K562 (cell line): ENCODE data around the gene TBC1D17. TPM values are rescaled to one million over a fixed set of nuclear protein-coding genes. Genes with fewer than 3 reads are reported as not detected.
A peak's percentile ranks its signal among the peaks of the same experiment; 100 is the strongest.

Experiments
- ARID1B ChIP-seq: fragments of 450-650 bp; IDR thresholded peaks from 2 replicates; pipeline ENCODE4 v1.6.1; 2016; ENCODE audit warnings: antibody characterized with exemption, mild to moderate bottlenecking, inconsistent platforms
- ATF2 ChIP-seq: sonication (generic); formaldehyde crosslinking; IDR thresholded peaks from 2 replicates; pipeline ENCODE4 v1.8.1; 2022; ENCODE audit warnings: missing genetic modification reagents
- BCL6 ChIP-seq: fragments of 250-450 bp; sonication (Bioruptor Pico); IDR thresholded peaks from 2 replicates; pipeline ENCODE4 v1.4.0; 2020
- CREBBP ChIP-seq: IDR thresholded peaks from one replicate; pipeline ENCODE4 v1.6.1; 2012; ENCODE audit warnings: low read depth, mild to moderate bottlenecking, control low read depth, inconsistent platforms, low read length
- CREM ChIP-seq: IDR thresholded peaks from 2 replicates; pipeline ENCODE4 v1.6.1; 2014; ENCODE audit warnings: antibody characterized with exemption, low read depth
- EHMT2 ChIP-seq: fragments of 450-650 bp; IDR thresholded peaks from 2 replicates; pipeline ENCODE4 v1.6.1; 2018; ENCODE audit warnings: antibody characterized with exemption
- ETV1 ChIP-seq: fragments of 450-650 bp; conservative IDR thresholded peaks from 2 replicates; pipeline ENCODE4 v1.6.1; 2016; ENCODE audit warnings: missing genetic modification characterization, control low read depth, low read depth, missing compliant biosample characterization
- EWSR1 ChIP-seq: fragments of 450-650 bp; IDR thresholded peaks from 2 replicates; pipeline ENCODE4 v1.6.1; 2018; ENCODE audit warnings: borderline replicate concordance, mild to moderate bottlenecking, low read depth, moderate library complexity; ENCODE audit not compliant: partially characterized antibody
- FUS ChIP-seq: fragments of 200-400 bp; formaldehyde crosslinking; optimal IDR thresholded peaks from 2 replicates; pipeline ENCODE3; 2017; ENCODE audit warnings: low read depth, low read length
- GABPA ChIP-seq: fragments of 200-800 bp; sonication (Bioruptor generic); conservative IDR thresholded peaks from 2 replicates; pipeline ENCODE4 v1.6.1; 2016; ENCODE audit warnings: low read depth, missing genetic modification characterization, missing compliant biosample characterization
- HMGN3 ChIP-seq: IDR thresholded peaks from 2 replicates; pipeline ENCODE4 v1.6.1; 2011; ENCODE audit warnings: borderline replicate concordance, low read depth, mild to moderate bottlenecking, mixed read lengths, low read length; ENCODE audit not compliant: insufficient read length; ENCODE audit errors: extremely low read depth
- LCOR ChIP-seq: sonication (generic); formaldehyde crosslinking; IDR thresholded peaks from 2 replicates; pipeline ENCODE4 v1.8.0; 2022; ENCODE audit warnings: mild to moderate bottlenecking, missing genetic modification reagents
- MAFG ChIP-seq: fragments of 450-650 bp; conservative IDR thresholded peaks from 2 replicates; pipeline ENCODE4 v1.6.1; 2016; ENCODE audit warnings: missing genetic modification characterization, missing compliant biosample characterization
- NEUROD1 ChIP-seq: fragments of 150-350 bp; IDR thresholded peaks from 2 replicates; pipeline ENCODE4 v1.6.1; 2014; ENCODE audit warnings: borderline replicate concordance, low read length, low read depth; ENCODE audit not compliant: partially characterized antibody
- POLR2G ChIP-seq: fragments of 200-400 bp; formaldehyde crosslinking; IDR thresholded peaks from 2 replicates; pipeline ENCODE4 v1.6.1; 2017; ENCODE audit warnings: low read depth, mild to moderate bottlenecking, antibody characterized with exemption, low read length, moderate library complexity
- PURB ChIP-seq: sonication (generic); formaldehyde crosslinking; IDR thresholded peaks from 2 replicates; pipeline ENCODE4 v1.9.0; 2021; ENCODE audit warnings: low read depth, mild to moderate bottlenecking, missing genetic modification reagents
- RBFOX2 ChIP-seq: fragments of 200-400 bp; formaldehyde crosslinking; IDR thresholded peaks from 2 replicates; pipeline ENCODE4 v1.6.1; 2017; ENCODE audit warnings: low read depth, mild to moderate bottlenecking, low read length, moderate library complexity
- RNF2 ChIP-seq: sonication (generic); IDR thresholded peaks from 2 replicates; pipeline ENCODE4 v1.6.1; 2016
- SRF ChIP-seq, 2 experiments: fragments of 250-450, 450-650 bp in 1 of 2; sonication (Bioruptor Pico) in 1 of 2; sonication (generic) in 1 of 2; formaldehyde crosslinking; IDR thresholded peaks; 2 replicates each; pipeline versions ENCODE4 v1.5.0 to v1.5.1; 2020 to 2022; ENCODE audit warnings: mild to moderate bottlenecking in 1 of 2, missing genetic modification reagents in 1 of 2
- TCFL5 ChIP-seq: fragments of 250-450 bp; sonication (Bioruptor Pico); conservative IDR thresholded peaks from 2 replicates; pipeline ENCODE4 v1.6.1; 2021; ENCODE audit warnings: mild to moderate bottlenecking, moderate library complexity, matching md5 sums
- U2AF1 ChIP-seq: fragments of 200-400 bp; formaldehyde crosslinking; optimal IDR thresholded peaks from 2 replicates; pipeline ENCODE3; 2017; ENCODE audit warnings: mild to moderate bottlenecking, low read depth, low read length, moderate library complexity
- YY1 ChIP-seq, 3 experiments: IDR thresholded peaks; 2 replicates each; pipeline ENCODE4 v1.6.1; 2011; ENCODE audit warnings: low read length in 2 of 3, mild to moderate bottlenecking in 2 of 3, moderate library complexity in 2 of 3, borderline replicate concordance in 1 of 3, control low read depth in 1 of 3, low read depth in 1 of 3; ENCODE audit not compliant: insufficient read depth in 3 of 3, insufficient replicate concordance in 2 of 3, control insufficient read depth in 1 of 3, insufficient read length in 1 of 3; ENCODE audit errors: extremely low read depth in 1 of 3
- ZFX ChIP-seq: sonication (generic); formaldehyde crosslinking; IDR thresholded peaks from 2 replicates; pipeline ENCODE4 v1.8.0; 2022; ENCODE audit warnings: mild to moderate bottlenecking, missing genetic modification reagents, moderate library complexity
- ZNF3 ChIP-seq: fragments of 250-450 bp; sonication (Bioruptor Pico); IDR thresholded peaks from 2 replicates; pipeline ENCODE4 v1.5.0; 2021; ENCODE audit warnings: mild to moderate bottlenecking, moderate library complexity
- polyA plus RNA-seq, 8 experiments: library from polyadenylated mRNA; depleted of rRNA in 4 of 8; stranded (reverse) in 5 of 8; unstranded in 3 of 8; fragments of >200 nt; fragmentation: Nextera tagmentation in 2 of 8; fragmentation: Illumina TruSeq in 1 of 8; extraction: Ambion mirVana in 2 of 8; extraction: Trizol in 1 of 8; gene quantifications; 2 replicates each; pipeline versions ENCODE4 v1.2.1 to v1.2.3, GENCODE V29; 2011 to 2014; ENCODE audit warnings: inconsistent platforms in 1 of 8, missing spikeins in 1 of 8
- total RNA-seq, 7 experiments: library from RNA; depleted of rRNA in 6 of 7; stranded (reverse); fragments of >200 nt in 6 of 7; fragmentation: Illumina TruSeq in 2 of 7; extraction: Trizol in 2 of 7; gene quantifications; 2 replicates each; pipeline versions ENCODE4 v1.2.1 to v1.2.3, GENCODE V29; 2011 to 2021; ENCODE audit warnings: low replicate concordance in 1 of 7
- TF ChIP-seq, protein P1 (sequence below): fragments of 250-450 bp; sonication (Bioruptor Pico); IDR thresholded peaks from 2 replicates; pipeline ENCODE4 v1.4.0; 2020
- TF ChIP-seq, protein P2 (sequence below): fragments of 450-650 bp; IDR thresholded peaks from 2 replicates; pipeline ENCODE4 v1.6.1; 2016; ENCODE audit warnings: missing biosample characterization, missing genetic modification characterization

The TBC1D17 gene
- total and polyA plus RNA-seq, 9 of the 15 experiments (the other 6 are each of a cell fraction or from before 2014, with no cell fraction given): 0.42 to 16.0 (median 3.8) TPM

- TF ChIP-seq NEUROD1: no peak
- TF ChIP-seq, protein P1, sequence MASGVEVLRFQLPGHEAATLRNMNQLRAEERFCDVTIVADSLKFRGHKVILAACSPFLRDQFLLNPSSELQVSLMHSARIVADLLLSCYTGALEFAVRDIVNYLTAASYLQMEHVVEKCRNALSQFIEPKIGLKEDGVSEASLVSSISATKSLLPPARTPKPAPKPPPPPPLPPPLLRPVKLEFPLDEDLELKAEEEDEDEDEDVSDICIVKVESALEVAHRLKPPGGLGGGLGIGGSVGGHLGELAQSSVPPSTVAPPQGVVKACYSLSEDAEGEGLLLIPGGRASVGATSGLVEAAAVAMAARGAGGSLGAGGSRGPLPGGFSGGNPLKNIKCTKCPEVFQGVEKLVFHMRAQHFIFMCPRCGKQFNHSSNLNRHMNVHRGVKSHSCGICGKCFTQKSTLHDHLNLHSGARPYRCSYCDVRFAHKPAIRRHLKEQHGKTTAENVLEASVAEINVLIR (CRISPR knock-in tag): peak; percentile 92
- TF ChIP-seq FUS: no peak
- peak; percentile 43; the same call in 1 of the 2 replicates for TF ChIP-seq ETV1 (tag)
- no peak for TF ChIP-seq ATF2 (CRISPR knock-in tag)
- TF ChIP-seq EWSR1: no peak
- no peak for TF ChIP-seq U2AF1
- TF ChIP-seq HMGN3: peak; percentile 78
- TF ChIP-seq LCOR (CRISPR knock-in tag): no peak
- peak; percentile 77 for TF ChIP-seq POLR2G
- TF ChIP-seq, protein P2, sequence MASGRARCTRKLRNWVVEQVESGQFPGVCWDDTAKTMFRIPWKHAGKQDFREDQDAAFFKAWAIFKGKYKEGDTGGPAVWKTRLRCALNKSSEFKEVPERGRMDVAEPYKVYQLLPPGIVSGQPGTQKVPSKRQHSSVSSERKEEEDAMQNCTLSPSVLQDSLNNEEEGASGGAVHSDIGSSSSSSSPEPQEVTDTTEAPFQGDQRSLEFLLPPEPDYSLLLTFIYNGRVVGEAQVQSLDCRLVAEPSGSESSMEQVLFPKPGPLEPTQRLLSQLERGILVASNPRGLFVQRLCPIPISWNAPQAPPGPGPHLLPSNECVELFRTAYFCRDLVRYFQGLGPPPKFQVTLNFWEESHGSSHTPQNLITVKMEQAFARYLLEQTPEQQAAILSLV (tag): peak; percentile 25; the same call in 1 of the 2 replicates
- 0 out of 2 replicates have a peak, but pooled peaks have one; percentile 26 for TF ChIP-seq BCL6
- no peak for TF ChIP-seq CREBBP
- TF ChIP-seq ZNF3 (CRISPR knock-in tag): no peak
- peak; percentile 83 for TF ChIP-seq RBFOX2
- TF ChIP-seq TCFL5 (CRISPR knock-in tag): 0 out of 2 replicates have a peak, but pooled peaks have one; percentile 39
- no peak for TF ChIP-seq PURB (CRISPR knock-in tag)
- no peak for TF ChIP-seq EHMT2
- TF ChIP-seq ZFX (CRISPR knock-in tag): no peak
- TF ChIP-seq RNF2: no peak; the same call in 1 of the 2 replicates
- TF ChIP-seq SRF (CRISPR knock-in tag; IDR thresholded peaks at IDR 0.05): peak in 1 of 2 experiments; percentile 70; a peak in 1 of 4 replicates
- no peak; the same call in 1 of the 2 replicates for TF ChIP-seq ARID1B
- no peak for TF ChIP-seq MAFG (tag)
- peak; percentile 98 for TF ChIP-seq CREM
- TF ChIP-seq YY1 (IDR thresholded peaks at IDR 0.05; ENCODE audit: borderline replicate concordance in 1 of 3, control insufficient read depth in 1 of 3, extremely low read depth in 1 of 3, insufficient read depth in 3 of 3, insufficient read length in 1 of 3, insufficient replicate concordance in 2 of 3, low read depth in 1 of 3, low read length in 2 of 3): peak; percentile 99 to 100 (median 99)
- peak; percentile 95 for TF ChIP-seq GABPA
These were observed 981 bp upstream of the TBC1D17 start (continued) for GRCh38 chr19:49876422-49877019.
